Adrenal gland (tissue), 19 donors: ENCODE data around the gene MRPS34. TPM values are rescaled to one million over a fixed set of nuclear protein-coding genes. Genes with fewer than 3 reads are reported as not detected.

Source experiments
- DNase-seq, 7 donors: peaks; one replicate each; pipeline ENCODE4 v3.0.0-alpha.2; 2019 to 2020
- H3K27ac ChIP-seq, 5 donors: fragments of 200-600 bp; sonication (generic) in 4 of 5; 1 replicate in 3 of 5; 2 replicates in 2 of 5; pipeline versions ENCODE4 v1.5.1 to v1.8.0; 2016 to 2020; ENCODE audit warnings: mild to moderate bottlenecking in 1 of 5
- H3K27me3 ChIP-seq: fragments of 200-600 bp; 2 replicates; pipeline ENCODE4 v1.8.0; 2021
- H3K36me3 ChIP-seq, 2 donors: fragments of 200-600 bp; replicated peaks in 1 of 2; 1 replicate in 1 of 2; 2 replicates in 1 of 2; pipeline versions ENCODE4 v1.5.1 to v1.8.0; 2018 to 2022
- H3K4me1 ChIP-seq, 2 donors: fragments of 200-600 bp; replicated peaks in 1 of 2; 1 replicate in 1 of 2; 2 replicates in 1 of 2; pipeline versions ENCODE4 v1.5.1 to v1.8.0; 2018 to 2021
- H3K4me3 ChIP-seq, 4 donors: fragments of 200-600 bp; sonication (generic) in 3 of 4; one replicate each; pipeline ENCODE4 v1.5.1; 2016 to 2018
- H3K9me3 ChIP-seq, 3 donors: fragments of 200-600 bp; sonication (generic) in 1 of 3; replicated peaks in 1 of 3; 1 replicate in 2 of 3; 2 replicates in 1 of 3; pipeline versions ENCODE4 v1.5.1 to v1.8.0; 2016 to 2021
- POLR2A ChIP-seq, 2 donors: fragments of 450-650 bp; IDR thresholded peaks; one replicate each; pipeline ENCODE4 v1.6.1; 2017; ENCODE audit warnings: antibody characterized with exemption in 2 of 2, mild to moderate bottlenecking in 2 of 2, moderate library complexity in 1 of 2
- WGBS, 4 donors: extraction: QIAGEN DNeasy Blood & Tissue Kit in 2 of 4; methylation state at CpG; one replicate each; pipeline versions ENCODE4 v1.1.5 to v1.1.7; 2013 to 2017; 5-methylcytosine and 5-hydroxymethylcytosine counted together
- intact Hi-C, 2 donors: fragments of 100-400 bp; cut with DNase I; formaldehyde crosslinking; loops; one replicate each; pipeline versions ENCODE4 v1.14.1 to v1.15.0; 2022 to 2023
- long read RNA-seq, 10 donors: library from polyadenylated mRNA in 3 of 10; unstranded in 2 of 10; stranded (forward) in 1 of 10; transcript quantifications; one replicate each; pipeline ENCODE4 v2.0.0 and lab custom pipeline, GENCODE V29; 2021 to 2026
- polyA plus RNA-seq, 3 donors: library from polyadenylated mRNA; stranded (reverse); fragments of 200-250 nt in 2 of 3; fragments of 350-450 nt in 1 of 3; fragmentation: Illumina TruSeq in 1 of 3; extraction: RNeasy Lipid Tissue Mini Kit (QIAGEN cat#74804) in 1 of 3; gene quantifications; one replicate each; pipeline ENCODE4 v1.2.3, GENCODE V29; 2013 to 2014
- total RNA-seq, 9 donors: library from RNA; depleted of rRNA in 4 of 9; stranded (reverse); fragments of >200 nt in 4 of 9; fragments of 120-200 nt in 1 of 9; fragmentation: NEBNext Ultra II Directional in 1 of 9; extraction: Animal tissue kit (Norgen Biotek cat#: 25700) in 1 of 9; gene quantifications; one replicate each; pipeline versions ENCODE4 v1.1.0 to v1.2.4, GENCODE V29; 2013 to 2023
- TF ChIP-seq, protein P1 (sequence below), 6 experiments: fragments of 450-650 bp in 4 of 6; fragments of 200-600 bp in 2 of 6; sonication (generic) in 1 of 6; IDR thresholded peaks; 1 replicate in 5 of 6; 2 replicates in 1 of 6; pipeline versions ENCODE4 v1.5.1 to v1.8.0; 2016 to 2021; ENCODE audit warnings: antibody characterized with exemption in 6 of 6, mild to moderate bottlenecking in 2 of 6, moderate library complexity in 1 of 6
- donor health status: healthy with polysubstance abuse.
- donor health status: Bipolar disorder and iron deficiency.
- donor health status: DM: yes; HTN: yes; CAD: no.
- donor health status: DM: no; HTN: no; CAD: no.
- donor health status: DM: no; HTN: no; CAD: no.
- donor health status: DM: yes; HTN: yes; CAD: no.

Gene MRPS34
- 100 to 1,000 TPM; 130 to 226 (median 143) TPM for total RNA-seq
- polyA plus RNA-seq: 100 to 1,000 TPM in 1 of 3 donors, 10 to 100 TPM in 2; 84.3 to 113 (median 95.6) TPM
- long read RNA-seq, donor 1, transcript MRPS34-202 (3 exons, 1,024 nt): major isoform, 76 of 98 reads
- long read RNA-seq, donor 1, transcript MRPS34-201 (3 exons, 1,040 nt): minor isoform, 5 of 98 reads
- long read RNA-seq, donor 1, partial matches to known transcripts: 0 of 98 reads
- long read RNA-seq, donor 1, other reads (novel, unspliced or antisense): 13 of 98 reads
- long read RNA-seq, donor 2, transcript MRPS34-202 (3 exons, 1,024 nt): major isoform, 24 of 25 reads
- long read RNA-seq, donor 2, partial matches to known transcripts: 0 of 25 reads
- long read RNA-seq, donor 2, other reads (novel, unspliced or antisense): 0 of 25 reads
- long read RNA-seq, donor 3, transcript MRPS34-202 (3 exons, 1,024 nt): major isoform, 56 of 59 reads
- long read RNA-seq, donor 3, partial matches to known transcripts: 0 of 59 reads
- long read RNA-seq, donor 3, other reads (novel, unspliced or antisense): 0 of 59 reads
- long read RNA-seq, donor 4, transcript MRPS34-201 (3 exons, 1,040 nt): minor isoform, 8 of 169 reads
- long read RNA-seq, donor 4, transcript MRPS34-202 (3 exons, 1,024 nt): major isoform, 135 of 169 reads
- long read RNA-seq, donor 4, partial matches to known transcripts: 11 of 169 reads
- long read RNA-seq, donor 4, other reads (novel, unspliced or antisense): 11 of 169 reads
- long read RNA-seq, donor 5, transcript MRPS34-203 (2 exons, 713 nt): minor isoform, 12 of 248 reads
- long read RNA-seq, donor 5, transcript MRPS34-201 (3 exons, 1,040 nt): minor isoform, 14 of 248 reads
- long read RNA-seq, donor 5, transcript MRPS34-202 (3 exons, 1,024 nt): major isoform, 210 of 248 reads
- long read RNA-seq, donor 5, partial matches to known transcripts: 8 of 248 reads
- long read RNA-seq, donor 5, other reads (novel, unspliced or antisense): 4 of 248 reads
- long read RNA-seq, donor 6, transcript MRPS34-202 (3 exons, 1,024 nt): major isoform, 108 of 141 reads
- long read RNA-seq, donor 6, transcript MRPS34-201 (3 exons, 1,040 nt): minor isoform, 8 of 141 reads
- long read RNA-seq, donor 6, transcript MRPS34-203 (2 exons, 713 nt): minor isoform, 7 of 141 reads
- long read RNA-seq, donor 6, partial matches to known transcripts: 4 of 141 reads
- long read RNA-seq, donor 6, other reads (novel, unspliced or antisense): 14 of 141 reads
- long read RNA-seq, donor 7, transcript MRPS34-202 (3 exons, 1,024 nt): major isoform, 35 of 39 reads
- long read RNA-seq, donor 7, partial matches to known transcripts: 0 of 39 reads
- long read RNA-seq, donor 7, other reads (novel, unspliced or antisense): 0 of 39 reads
- long read RNA-seq, donor 8, transcript MRPS34-202 (3 exons, 1,024 nt): major isoform, 73 of 85 reads
- long read RNA-seq, donor 8, partial matches to known transcripts: 6 of 85 reads
- long read RNA-seq, donor 8, other reads (novel, unspliced or antisense): 0 of 85 reads
- long read RNA-seq, donor 9, transcript MRPS34-202 (3 exons, 1,024 nt): major isoform, 43 of 52 reads
- long read RNA-seq, donor 9, transcript MRPS34-203 (2 exons, 713 nt): minor isoform, 6 of 52 reads
- long read RNA-seq, donor 9, partial matches to known transcripts: 0 of 52 reads
- long read RNA-seq, donor 9, other reads (novel, unspliced or antisense): 0 of 52 reads
- long read RNA-seq, donor 10, transcript MRPS34-202 (3 exons, 1,024 nt): major isoform, 40 of 46 reads
- long read RNA-seq, donor 10, partial matches to known transcripts: 0 of 46 reads
- long read RNA-seq, donor 10, other reads (novel, unspliced or antisense): 0 of 46 reads

DNA sequence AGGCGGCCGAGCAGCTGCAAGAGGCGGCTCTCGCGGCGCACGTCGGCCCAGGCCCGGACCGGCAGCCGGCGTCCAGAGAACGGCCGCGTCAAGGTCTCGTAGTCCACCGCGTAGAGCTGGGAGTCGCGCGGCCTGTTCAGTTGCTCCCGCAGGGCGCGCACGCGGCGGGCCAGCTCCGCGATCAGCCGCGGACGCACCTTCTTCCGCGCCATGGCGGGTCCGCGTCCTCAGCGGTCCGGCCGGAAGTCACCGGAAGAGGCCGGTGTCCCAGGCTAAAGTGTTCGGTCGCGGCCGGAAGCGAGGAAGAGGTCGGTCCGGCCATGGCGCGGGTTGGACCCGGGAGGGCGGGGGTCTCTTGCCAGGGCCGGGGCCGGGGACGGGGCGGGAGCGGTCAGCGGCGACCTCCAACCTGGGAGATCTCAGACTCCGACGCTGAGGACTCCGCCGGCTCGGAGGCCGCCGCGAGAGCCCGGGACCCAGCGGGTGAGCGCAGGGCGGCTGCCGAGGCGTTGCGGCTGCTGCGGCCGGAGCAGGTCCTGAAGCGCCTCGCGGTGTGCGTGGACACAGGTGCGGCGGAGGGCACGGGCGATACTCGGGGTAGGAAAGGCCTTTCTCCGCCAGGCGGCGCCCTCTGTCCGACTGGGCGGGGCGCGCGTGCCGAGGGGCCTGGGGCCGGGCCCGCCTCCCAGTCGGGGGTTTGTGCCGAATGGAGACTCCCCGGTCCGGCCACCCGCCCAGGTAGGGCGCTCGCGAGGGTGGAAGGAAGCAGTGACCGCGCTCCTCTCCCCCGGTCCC is at the start of gene MRPS34:
MRPS34 (minus strand) TSS at position 227 of the 795 bp plus-strand sequence; CDS start at position 212, 15 bp downstream.
- Histone ChIP-seq H3K27ac (peak within 1 kb of the TSS; percentile 79 to 93 (median 91)), H3K36me3 (peaks cover 0 to 40% of the 10 kb centered on the region in 2 donors), H3K9me3 (no peaks in the 10 kb centered on the region), H3K4me1 (peaks cover 26 to 36% of the 10 kb centered on the region in 2 donors), H3K27me3 (no peaks in the 10 kb centered on the region), H3K4me3 (peak within 1 kb of the TSS; percentile 11 to 99 (median 64))
- DNase-seq: peak; percentile 80 to 89 (median 84)
- TF ChIP-seq, protein P1, sequence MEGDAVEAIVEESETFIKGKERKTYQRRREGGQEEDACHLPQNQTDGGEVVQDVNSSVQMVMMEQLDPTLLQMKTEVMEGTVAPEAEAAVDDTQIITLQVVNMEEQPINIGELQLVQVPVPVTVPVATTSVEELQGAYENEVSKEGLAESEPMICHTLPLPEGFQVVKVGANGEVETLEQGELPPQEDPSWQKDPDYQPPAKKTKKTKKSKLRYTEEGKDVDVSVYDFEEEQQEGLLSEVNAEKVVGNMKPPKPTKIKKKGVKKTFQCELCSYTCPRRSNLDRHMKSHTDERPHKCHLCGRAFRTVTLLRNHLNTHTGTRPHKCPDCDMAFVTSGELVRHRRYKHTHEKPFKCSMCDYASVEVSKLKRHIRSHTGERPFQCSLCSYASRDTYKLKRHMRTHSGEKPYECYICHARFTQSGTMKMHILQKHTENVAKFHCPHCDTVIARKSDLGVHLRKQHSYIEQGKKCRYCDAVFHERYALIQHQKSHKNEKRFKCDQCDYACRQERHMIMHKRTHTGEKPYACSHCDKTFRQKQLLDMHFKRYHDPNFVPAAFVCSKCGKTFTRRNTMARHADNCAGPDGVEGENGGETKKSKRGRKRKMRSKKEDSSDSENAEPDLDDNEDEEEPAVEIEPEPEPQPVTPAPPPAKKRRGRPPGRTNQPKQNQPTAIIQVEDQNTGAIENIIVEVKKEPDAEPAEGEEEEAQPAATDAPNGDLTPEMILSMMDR (IDR thresholded peaks at IDR 0.05): peak; percentile 53 to 86 (median 72)
- TF ChIP-seq POLR2A (IDR thresholded peaks at IDR 0.05): peak; percentile 56
- 0 to 1% (median 0%) methylated on average over 13 to 108 of the region's 108 CpGs; no CpG with 5 or more reads in 1 of the 4 donors for WGBS, 4 donors
- intact Hi-C loops: loop anchor here in 1 of 2 donors (5.0 kb wide), 1 partner anchor 54 kb away; the partner anchor contains the start of genes FAHD1 and HAGH

DNA sequence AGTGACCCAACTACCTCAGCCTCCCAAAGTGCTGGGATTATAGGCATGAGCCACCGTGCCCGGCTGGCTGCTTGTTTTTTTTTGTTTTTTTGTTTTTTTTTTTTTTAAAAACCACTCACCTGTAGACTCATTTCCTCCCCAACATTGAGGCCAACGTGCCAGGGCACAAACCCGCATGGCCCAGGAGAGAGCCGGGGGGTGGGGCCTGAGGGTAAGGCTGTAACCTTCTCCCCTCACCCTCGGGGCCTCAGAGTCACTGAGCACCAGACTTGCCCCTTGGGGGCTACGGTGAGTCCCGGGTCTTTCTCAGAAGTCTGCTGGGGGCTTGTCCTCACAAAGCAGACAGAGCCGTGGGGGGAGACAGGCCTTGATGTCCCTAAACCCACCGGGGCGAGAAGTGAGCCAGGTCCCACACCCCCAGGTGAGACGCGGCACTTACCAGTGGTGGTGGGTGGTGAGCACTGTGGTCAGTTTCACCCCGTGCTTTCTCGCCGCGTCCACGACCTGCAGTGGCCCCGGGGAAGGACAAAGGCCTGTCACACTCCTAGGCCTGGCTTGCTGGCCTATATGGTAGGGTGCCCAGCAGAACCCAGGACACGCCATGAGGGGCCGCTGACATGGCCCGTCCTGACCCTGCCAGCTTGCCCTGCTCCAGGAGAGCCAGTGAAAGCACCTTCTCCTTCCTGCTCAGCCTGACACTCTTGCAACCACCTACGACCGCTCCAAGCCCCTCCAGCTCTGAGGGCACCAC is 49.1 kb upstream of the MRPS34 start:
- WGBS, 4 donors: 88 to 91% (median 88%) methylated on average over 13 to 24 of the region's 24 CpGs
- Histone ChIP-seq H3K27ac (peak overlapping the region in 1 of 5 donors; percentile 22), H3K4me3 (no peak overlapping the region), H3K36me3 (peaks cover 0 to 55% of the 10 kb centered on the region in 2 donors), H3K27me3 (no peaks in the 10 kb centered on the region), H3K4me1 (peaks cover 18 to 27% of the 10 kb centered on the region in 2 donors), H3K9me3 (no peaks in the 10 kb centered on the region)
- TF ChIP-seq, protein P1 (IDR thresholded peaks at IDR 0.05): no peak
- no peak for TF ChIP-seq POLR2A (IDR thresholded peaks at IDR 0.05)
- DNase-seq: peak in 1 of 7 donors; percentile 25
- intact Hi-C loops: no loop called here
